ENCODE measurements around the gene RREB1.

GRCh38 chr6:7125290-7125689 is 17.5 kb downstream of the RREB1 start:
- TF ChIP-seq POLR2A (IDR thresholded peaks at IDR 0.05) (no peak), CTCF (IDR thresholded peaks at IDR 0.05) (no peak), POLR2AphosphoS5 (IDR thresholded peaks at IDR 0.05) (no peak)

All from prostate gland (tissue), 2 donors.